ENCODE results near the gene NDNF. TPM values are rescaled to one million over a fixed set of nuclear protein-coding genes. Genes with fewer than 3 reads are reported as not detected.
A peak's percentile ranks its signal among the peaks of the same experiment; 100 is the strongest.

Gene NDNF
- total RNA-seq, 1 donor from 2014 or later, result 0.46 TPM

DNA sequence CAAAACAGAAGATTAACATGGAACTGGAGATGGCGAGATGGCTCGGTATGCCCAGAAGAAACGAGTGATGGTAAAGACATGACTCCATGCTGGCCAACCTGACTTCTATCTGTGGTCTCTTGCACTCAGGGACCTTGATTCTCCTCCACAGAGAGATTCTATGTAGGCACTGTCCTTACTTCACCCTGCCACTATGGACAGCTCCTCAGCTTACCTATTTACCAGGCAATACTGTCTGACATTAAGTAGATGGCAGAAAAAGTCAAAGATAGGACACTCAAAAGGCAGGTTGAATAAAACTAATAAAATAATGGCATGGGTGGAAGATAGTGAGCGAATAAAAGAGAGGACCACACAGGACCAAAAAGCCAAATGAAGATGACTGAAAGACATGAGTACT, 35.2 kb upstream of the NDNF start:
- no peak for DNase-seq (ENCODE audit: low read depth)
- no peak overlapping the region for H3K4me3 ChIP-seq (ENCODE audit: low read depth, low read length)
- no peak for TF ChIP-seq CTCF (conservative IDR thresholded peaks at IDR 0.05; ENCODE audit: low read depth, low read length)

- DNase-seq (ENCODE audit: low read depth), result no peak
- no peak overlapping the region for H3K4me3 ChIP-seq (ENCODE audit: low read depth, low read length)
- TF ChIP-seq CTCF (conservative IDR thresholded peaks at IDR 0.05; ENCODE audit: low read depth, low read length), result no peak
These were observed 27.9 kb upstream of the NDNF start for GRCh38 chr4:121100093-121100775.

DNA sequence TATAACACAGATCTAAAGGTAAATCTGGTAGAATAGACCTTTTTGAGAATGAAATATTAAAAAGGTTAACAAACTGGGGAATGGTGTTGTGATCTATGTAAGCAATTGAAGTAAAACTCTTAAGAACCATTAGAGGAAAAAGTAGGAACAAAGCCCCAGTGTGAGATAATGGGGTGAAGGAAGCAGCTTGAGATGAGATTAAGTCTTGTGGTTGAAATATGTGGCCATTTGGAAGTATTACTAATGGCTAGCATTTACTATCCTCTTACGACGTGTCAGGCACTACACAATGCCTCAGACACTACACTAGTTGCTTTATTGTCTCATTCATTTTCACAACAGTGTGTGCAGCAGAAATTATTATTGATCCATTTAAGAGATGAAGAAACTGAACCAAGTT, 25.9 kb upstream of the NDNF start:
- H3K4me3 ChIP-seq (ENCODE audit: low read depth, low read length), result no peak overlapping the region
- TF ChIP-seq CTCF (conservative IDR thresholded peaks at IDR 0.05; ENCODE audit: low read depth, low read length), result no peak
- no peak for DNase-seq (ENCODE audit: low read depth)

DNA sequence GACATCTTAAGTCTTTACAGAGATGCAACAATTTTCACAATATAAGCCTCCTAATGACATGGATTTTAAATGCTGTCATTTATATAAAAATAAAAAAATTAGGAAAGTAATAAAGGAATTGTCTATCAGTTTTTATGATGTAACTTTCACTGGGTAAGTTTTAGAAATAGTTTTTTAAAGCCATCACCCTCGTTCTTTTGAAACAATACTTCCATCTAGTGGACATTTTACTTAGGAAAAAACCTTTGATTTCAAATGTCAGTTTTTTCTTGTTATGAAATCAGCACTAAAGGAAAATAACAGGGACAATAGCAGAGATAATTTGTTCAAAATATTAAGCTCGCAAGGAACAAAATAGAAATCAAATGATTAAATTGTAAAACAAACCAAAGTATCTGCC, 24.3 kb upstream of the NDNF start:
- TF ChIP-seq CTCF (conservative IDR thresholded peaks at IDR 0.05; ENCODE audit: low read depth, low read length), result peak; percentile 53
- H3K4me3 ChIP-seq (ENCODE audit: low read depth, low read length), result no peak overlapping the region
- DNase-seq (ENCODE audit: low read depth), result no peak

DNA sequence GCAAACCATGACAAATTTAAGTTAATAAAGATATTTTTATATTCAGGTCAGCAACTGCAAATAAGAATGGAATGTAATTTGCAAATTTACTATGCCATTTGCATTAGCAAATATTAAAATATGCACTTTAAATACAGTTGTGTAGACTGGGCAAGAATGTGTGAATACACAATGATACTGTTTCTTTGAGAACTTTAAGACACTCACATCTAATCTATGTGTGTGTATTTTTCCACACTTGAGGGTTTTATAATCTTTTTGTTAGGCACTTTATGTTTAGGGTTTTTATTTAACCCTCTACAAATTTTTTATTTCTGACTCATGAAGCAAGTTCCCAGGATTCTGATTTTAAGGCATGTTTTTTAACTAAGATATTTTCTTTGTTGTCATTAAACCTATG, 23.9 kb upstream of the NDNF start:
- no peak for DNase-seq (ENCODE audit: low read depth)
- no peak for TF ChIP-seq CTCF (conservative IDR thresholded peaks at IDR 0.05; ENCODE audit: low read depth, low read length)
- no peak overlapping the region for H3K4me3 ChIP-seq (ENCODE audit: low read depth, low read length)

GRCh38 chr4:121094297-121094966, 22.1 kb upstream of the NDNF start:
- DNase-seq (ENCODE audit: low read depth), result no peak
- TF ChIP-seq CTCF (conservative IDR thresholded peaks at IDR 0.05; ENCODE audit: low read depth, low read length), result no peak
- no peak overlapping the region for H3K4me3 ChIP-seq (ENCODE audit: low read depth, low read length)

DNA sequence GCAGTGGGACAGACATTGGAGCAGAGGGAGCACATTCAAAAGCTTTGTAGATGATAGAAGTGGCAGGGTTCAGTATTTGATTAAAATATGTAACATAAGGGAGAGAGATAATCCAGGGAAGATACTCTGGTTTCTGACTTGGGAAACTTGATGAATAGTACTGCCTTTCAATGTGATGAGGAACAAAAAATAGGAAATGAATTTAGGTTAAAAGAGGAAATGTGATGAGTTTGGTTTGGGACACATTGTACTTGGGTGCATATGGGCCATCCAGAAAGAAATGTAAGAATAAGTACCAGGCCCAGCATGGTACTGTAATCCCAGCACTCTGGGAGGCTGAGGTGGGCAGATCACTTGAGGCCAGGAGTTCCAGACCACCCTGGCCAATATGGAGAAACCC, 20.9 kb upstream of the NDNF start:
- TF ChIP-seq CTCF (conservative IDR thresholded peaks at IDR 0.05; ENCODE audit: low read depth, low read length), result no peak
- DNase-seq (ENCODE audit: low read depth), result no peak
- no peak overlapping the region for H3K4me3 ChIP-seq (ENCODE audit: low read depth, low read length)

Data from epithelial cell of proximal tubule (primary cell).